ENCODE measurements around the gene CCDC192.

Gene CCDC192

DNA sequence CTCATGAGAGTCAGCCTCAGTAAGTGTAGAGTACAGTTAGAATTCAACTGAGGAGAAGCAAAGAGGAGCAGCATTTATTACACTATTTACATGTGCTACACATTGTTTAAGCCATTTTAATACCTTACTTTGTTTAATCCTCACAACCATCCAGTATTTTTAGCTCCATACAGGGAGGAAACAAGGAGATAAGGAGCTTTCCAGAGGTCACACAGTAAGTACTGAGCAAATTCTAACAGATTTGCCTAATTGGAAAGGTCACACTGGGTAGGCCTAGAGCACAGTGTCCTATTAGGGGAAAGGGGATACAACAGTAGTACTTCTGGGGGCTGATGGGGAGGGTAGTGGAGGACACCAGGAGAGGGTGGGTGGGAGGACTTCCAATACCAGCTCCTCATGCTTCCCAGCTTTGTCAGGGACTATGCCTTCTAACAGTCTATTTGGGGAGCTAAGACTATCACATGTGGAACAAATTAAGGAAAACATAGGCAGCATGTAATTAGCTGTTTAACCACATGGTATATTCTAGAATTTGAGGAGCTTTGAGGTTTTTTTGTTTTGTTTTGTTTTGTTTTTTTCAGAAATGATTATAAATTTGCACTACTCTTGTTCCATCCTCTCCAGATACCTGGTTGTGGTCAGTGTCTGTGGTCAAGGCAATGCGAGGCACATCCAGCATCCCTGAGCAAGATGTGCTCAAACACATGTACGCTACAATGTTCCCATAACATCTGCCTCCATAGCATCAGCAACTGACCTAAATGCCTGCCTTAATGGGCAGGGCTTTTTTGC, 284.4 kb downstream of the CCDC192 start:
- no peaks in the 10 kb centered on the region for H3K9me3 ChIP-seq (ENCODE audit: control insufficient read depth, insufficient read depth, low read length)
- no peak overlapping the region for H3K4me3 ChIP-seq (ENCODE audit: low read length)
- no peaks in the 10 kb centered on the region for H3K9me2 ChIP-seq (replicated peaks; ENCODE audit: control insufficient read depth, low read length)
- no peaks in the 10 kb centered on the region for H3F3A ChIP-seq (ENCODE audit: control insufficient read depth, insufficient read depth)
- H4K20me1 ChIP-seq (ENCODE audit: control insufficient read depth, insufficient read depth, low read depth, low read length) = no peaks in the 10 kb centered on the region
- H3K27ac ChIP-seq (ENCODE audit: low read depth, low read length) = no peak overlapping the region
- H3K4me1 ChIP-seq (ENCODE audit: control insufficient read depth, low read length) = no peaks in the 10 kb centered on the region
- TF ChIP-seq EZH2phosphoT487 (IDR thresholded peaks at IDR 0.05; ENCODE audit: borderline replicate concordance, low read length) = no peak
- TF ChIP-seq, protein P1, sequence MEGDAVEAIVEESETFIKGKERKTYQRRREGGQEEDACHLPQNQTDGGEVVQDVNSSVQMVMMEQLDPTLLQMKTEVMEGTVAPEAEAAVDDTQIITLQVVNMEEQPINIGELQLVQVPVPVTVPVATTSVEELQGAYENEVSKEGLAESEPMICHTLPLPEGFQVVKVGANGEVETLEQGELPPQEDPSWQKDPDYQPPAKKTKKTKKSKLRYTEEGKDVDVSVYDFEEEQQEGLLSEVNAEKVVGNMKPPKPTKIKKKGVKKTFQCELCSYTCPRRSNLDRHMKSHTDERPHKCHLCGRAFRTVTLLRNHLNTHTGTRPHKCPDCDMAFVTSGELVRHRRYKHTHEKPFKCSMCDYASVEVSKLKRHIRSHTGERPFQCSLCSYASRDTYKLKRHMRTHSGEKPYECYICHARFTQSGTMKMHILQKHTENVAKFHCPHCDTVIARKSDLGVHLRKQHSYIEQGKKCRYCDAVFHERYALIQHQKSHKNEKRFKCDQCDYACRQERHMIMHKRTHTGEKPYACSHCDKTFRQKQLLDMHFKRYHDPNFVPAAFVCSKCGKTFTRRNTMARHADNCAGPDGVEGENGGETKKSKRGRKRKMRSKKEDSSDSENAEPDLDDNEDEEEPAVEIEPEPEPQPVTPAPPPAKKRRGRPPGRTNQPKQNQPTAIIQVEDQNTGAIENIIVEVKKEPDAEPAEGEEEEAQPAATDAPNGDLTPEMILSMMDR (IDR thresholded peaks at IDR 0.05; ENCODE audit: low read depth, low read length, poor library complexity, severe bottlenecking) = no peak
- no peaks in the 10 kb centered on the region for H3K27me3 ChIP-seq (ENCODE audit: control insufficient read depth, low read length)
- H3K79me2 ChIP-seq (ENCODE audit: control insufficient read depth, low read length) = no peaks in the 10 kb centered on the region
- H3K36me3 ChIP-seq (ENCODE audit: control insufficient read depth, low read length) = no peaks in the 10 kb centered on the region
- no peak overlapping the region for H3K4me2 ChIP-seq (ENCODE audit: low read length)

DNA sequence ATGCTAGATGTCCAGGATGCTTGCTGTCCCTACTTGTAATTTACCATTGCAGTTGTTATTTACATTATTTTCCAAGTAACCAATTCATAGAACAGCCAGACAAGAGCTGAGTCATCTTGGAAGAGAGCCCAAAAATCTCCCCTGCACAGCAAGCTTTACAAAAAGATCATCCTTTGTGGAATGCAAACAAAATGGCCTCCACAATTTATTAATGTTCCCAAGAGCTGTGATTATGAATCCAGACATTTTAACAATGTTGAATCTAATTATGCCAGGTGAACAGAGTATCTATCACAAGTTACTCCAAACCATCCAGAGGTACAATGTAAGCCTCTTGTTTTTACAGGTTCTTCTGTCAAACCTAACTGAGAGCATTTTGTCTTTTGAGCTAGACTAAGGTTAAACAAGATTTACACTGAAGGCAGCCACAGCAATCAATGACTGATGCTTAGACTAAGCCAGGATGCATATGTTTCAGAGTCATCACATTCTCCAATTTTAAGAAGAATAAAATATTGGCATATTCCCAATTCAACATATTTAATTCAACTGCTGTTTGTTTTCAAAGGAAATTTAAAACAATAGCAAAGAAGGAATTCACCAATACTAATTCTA, 285.1 kb downstream of the CCDC192 start:
- H3K79me2 ChIP-seq (ENCODE audit: control insufficient read depth, low read length) = no peaks in the 10 kb centered on the region
- no peaks in the 10 kb centered on the region for H4K20me1 ChIP-seq (ENCODE audit: control insufficient read depth, insufficient read depth, low read depth, low read length)
- no peaks in the 10 kb centered on the region for H3K9me2 ChIP-seq (replicated peaks; ENCODE audit: control insufficient read depth, low read length)
- no peak overlapping the region for H3K4me2 ChIP-seq (ENCODE audit: low read length)
- no peak overlapping the region for H3K27ac ChIP-seq (ENCODE audit: low read depth, low read length)
- TF ChIP-seq, protein P1 (IDR thresholded peaks at IDR 0.05; ENCODE audit: low read depth, low read length, poor library complexity, severe bottlenecking) = no peak
- TF ChIP-seq EZH2phosphoT487 (IDR thresholded peaks at IDR 0.05; ENCODE audit: borderline replicate concordance, low read length) = no peak
- H3K9me3 ChIP-seq (ENCODE audit: control insufficient read depth, insufficient read depth, low read length) = no peaks in the 10 kb centered on the region
- no peaks in the 10 kb centered on the region for H3F3A ChIP-seq (ENCODE audit: control insufficient read depth, insufficient read depth)
- no peaks in the 10 kb centered on the region for H3K27me3 ChIP-seq (ENCODE audit: control insufficient read depth, low read length)
- no peak overlapping the region for H3K4me3 ChIP-seq (ENCODE audit: low read length)
- no peaks in the 10 kb centered on the region for H3K36me3 ChIP-seq (ENCODE audit: control insufficient read depth, low read length)
- H3K4me1 ChIP-seq (ENCODE audit: control insufficient read depth, low read length) = no peaks in the 10 kb centered on the region
